Loucy (cell line): ENCODE measurements around the gene ALDOB.

Experiments used
- CTCF ChIP-seq: fragments of 200-600 bp; sonication (generic); conservative IDR thresholded peaks from 2 replicates; pipeline ENCODE4 v1.5.1; 2014; ENCODE audit warnings: mild to moderate bottlenecking, antibody characterized with exemption, low read length
- EZH2phosphoT487 ChIP-seq: fragments of 200-600 bp; IDR thresholded peaks from 2 replicates; pipeline ENCODE4 v1.6.1; 2018; ENCODE audit warnings: antibody characterized with exemption, mild to moderate bottlenecking, moderate library complexity, borderline replicate concordance

GRCh38 chr9:101409079-101409477, 26.5 kb downstream of the ALDOB start:
- no peak for TF ChIP-seq CTCF
- no peak for TF ChIP-seq EZH2phosphoT487
